AG09309 (cell line): Measurements from ENCODE around the gene CADM1.
A peak's percentile ranks its signal among the peaks of the same experiment; 100 is the strongest.

Experiments
- DNase-seq: peaks from one replicate; pipeline ENCODE4 v3.0.0-alpha.2; 2010; ENCODE audit warnings: low read depth
- H3K4me3 ChIP-seq: 2 replicates; pipeline ENCODE4 v1.5.1; 2011; ENCODE audit warnings: mild to moderate bottlenecking, low read depth, low read length, moderate library complexity; ENCODE audit not compliant: control insufficient read depth
- TF ChIP-seq, protein P1 (sequence below): IDR thresholded peaks from 2 replicates; pipeline ENCODE4 v1.5.1; 2011; ENCODE audit warnings: mild to moderate bottlenecking, low read depth, low read length, inconsistent platforms; ENCODE audit not compliant: insufficient read depth, control insufficient read depth; ENCODE audit errors: missing control alignments

CADM1 gene

DNA sequence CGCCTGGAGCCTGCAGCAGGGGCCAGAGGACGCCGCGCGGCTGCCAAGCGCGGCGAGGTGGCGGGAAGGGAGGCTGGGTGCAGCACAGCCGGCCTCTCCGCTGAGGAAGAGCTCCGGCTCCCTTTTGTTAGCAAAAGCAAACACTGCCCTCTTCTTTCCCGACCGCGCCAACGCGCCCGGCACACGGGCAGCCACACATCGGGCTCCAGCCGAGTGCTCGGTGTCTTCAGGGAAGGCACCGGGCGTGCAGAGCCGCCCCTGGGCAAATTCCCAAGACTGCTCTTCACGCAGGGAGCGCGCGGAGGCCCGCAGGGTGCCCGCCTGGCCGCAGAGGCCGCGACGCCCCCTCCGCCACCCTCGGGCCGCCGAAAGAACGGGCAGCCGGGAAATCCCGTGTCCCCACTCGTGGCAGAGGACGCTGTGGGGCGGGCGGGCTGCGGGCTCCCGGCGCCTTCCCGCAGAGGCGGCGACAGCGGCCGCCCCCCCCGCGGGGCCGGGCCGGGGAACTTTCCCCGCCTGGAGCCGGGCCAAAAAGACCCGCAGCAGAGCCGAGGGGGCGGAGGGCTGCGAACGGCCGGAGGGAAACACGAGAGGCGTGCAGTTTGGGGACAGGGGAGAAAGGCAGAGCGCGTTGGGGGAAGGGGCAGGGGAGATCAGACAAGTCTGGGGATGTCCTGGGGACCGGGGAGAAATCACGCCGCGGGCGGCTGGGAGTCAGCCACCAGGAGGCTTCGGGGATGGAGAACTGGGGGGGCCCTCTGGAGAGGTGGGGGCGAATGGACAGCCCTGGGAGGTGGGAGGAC is 931 bp downstream of the CADM1 start:
- peak overlapping the region; percentile 69 for H3K4me3 ChIP-seq
- TF ChIP-seq, protein P1, sequence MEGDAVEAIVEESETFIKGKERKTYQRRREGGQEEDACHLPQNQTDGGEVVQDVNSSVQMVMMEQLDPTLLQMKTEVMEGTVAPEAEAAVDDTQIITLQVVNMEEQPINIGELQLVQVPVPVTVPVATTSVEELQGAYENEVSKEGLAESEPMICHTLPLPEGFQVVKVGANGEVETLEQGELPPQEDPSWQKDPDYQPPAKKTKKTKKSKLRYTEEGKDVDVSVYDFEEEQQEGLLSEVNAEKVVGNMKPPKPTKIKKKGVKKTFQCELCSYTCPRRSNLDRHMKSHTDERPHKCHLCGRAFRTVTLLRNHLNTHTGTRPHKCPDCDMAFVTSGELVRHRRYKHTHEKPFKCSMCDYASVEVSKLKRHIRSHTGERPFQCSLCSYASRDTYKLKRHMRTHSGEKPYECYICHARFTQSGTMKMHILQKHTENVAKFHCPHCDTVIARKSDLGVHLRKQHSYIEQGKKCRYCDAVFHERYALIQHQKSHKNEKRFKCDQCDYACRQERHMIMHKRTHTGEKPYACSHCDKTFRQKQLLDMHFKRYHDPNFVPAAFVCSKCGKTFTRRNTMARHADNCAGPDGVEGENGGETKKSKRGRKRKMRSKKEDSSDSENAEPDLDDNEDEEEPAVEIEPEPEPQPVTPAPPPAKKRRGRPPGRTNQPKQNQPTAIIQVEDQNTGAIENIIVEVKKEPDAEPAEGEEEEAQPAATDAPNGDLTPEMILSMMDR, result peak; percentile 32
- no peak for DNase-seq

DNA sequence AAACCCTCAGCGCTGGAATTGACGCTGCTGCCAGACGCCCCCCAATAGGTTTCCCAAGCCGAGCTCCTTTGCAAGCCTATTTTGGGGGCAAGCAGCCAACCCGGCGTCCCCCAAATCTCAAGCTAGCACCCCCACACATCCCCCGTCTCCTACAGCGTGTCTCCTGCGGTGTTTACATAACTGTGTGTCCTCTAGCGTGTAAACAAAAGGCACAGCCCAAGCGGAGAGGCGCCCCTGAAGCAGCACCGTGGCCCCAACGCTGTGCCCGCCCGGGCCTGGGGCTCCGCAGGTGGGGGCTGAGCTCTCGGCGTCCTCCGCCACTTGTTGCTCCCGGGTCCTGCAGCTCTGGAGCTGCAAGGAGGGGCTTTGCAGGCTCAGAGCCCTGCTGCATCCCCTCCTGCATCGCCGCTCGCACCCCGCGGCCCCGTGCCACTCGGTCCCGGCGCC is 1.6 kb downstream of the CADM1 start:
- TF ChIP-seq, protein P1, result no peak
- peak overlapping the region; percentile 69 for H3K4me3 ChIP-seq
- DNase-seq, result no peak

DNA sequence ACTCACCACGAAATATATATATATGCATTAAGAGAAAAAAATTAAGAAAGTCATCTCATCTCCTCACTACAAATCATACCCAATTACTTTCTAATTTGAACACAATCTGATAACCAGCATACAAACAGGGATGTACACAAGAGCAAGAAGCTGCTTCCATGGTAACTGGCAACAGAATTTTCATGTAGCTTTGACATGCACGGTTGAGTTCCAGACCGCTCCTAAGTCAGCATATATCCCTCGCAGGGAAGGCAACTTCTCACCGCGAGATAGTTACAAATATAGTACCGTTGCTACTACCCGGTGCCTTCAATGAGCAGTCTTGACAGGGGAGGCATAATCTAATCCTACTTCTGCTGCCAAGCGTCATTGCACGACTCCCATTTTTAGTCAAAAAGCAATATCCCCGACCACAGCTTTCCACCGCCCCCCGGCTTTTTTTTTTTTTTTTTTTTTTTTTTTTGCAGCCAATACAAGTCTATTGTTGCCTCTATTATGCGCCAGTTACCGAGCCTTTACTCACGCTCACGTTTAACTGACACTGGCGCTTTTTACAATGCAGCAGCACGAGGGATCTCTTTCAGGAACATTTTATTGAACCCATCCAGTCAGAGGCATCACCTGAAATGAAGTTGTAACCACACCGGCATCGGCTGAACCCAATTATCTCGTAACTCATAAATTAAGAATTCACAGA is 2.2 kb downstream of the CADM1 start:
- no peak for DNase-seq
- TF ChIP-seq, protein P1, result no peak
- H3K4me3 ChIP-seq, result peak overlapping the region; percentile 69

DNA sequence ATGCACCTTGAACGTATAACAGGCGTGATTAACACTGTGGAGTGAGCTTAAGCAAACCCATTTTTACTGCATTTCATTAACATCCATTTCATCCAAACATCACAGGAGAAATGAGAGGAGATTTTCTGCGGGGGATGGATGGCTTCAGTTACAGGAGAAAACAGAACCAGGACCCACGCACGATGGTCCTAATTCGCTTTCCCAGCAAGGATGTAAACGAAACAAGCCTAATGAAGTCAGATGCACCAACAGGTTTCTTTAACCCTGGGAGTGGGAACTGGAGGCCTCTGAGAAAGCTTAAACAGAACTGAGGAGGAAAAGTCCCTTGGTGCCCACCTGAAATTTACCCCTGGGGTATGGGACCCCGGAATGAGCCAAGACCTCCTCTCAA is 2.7 kb downstream of the CADM1 start:
- H3K4me3 ChIP-seq, result no peak overlapping the region
- TF ChIP-seq, protein P1, result no peak

DNA sequence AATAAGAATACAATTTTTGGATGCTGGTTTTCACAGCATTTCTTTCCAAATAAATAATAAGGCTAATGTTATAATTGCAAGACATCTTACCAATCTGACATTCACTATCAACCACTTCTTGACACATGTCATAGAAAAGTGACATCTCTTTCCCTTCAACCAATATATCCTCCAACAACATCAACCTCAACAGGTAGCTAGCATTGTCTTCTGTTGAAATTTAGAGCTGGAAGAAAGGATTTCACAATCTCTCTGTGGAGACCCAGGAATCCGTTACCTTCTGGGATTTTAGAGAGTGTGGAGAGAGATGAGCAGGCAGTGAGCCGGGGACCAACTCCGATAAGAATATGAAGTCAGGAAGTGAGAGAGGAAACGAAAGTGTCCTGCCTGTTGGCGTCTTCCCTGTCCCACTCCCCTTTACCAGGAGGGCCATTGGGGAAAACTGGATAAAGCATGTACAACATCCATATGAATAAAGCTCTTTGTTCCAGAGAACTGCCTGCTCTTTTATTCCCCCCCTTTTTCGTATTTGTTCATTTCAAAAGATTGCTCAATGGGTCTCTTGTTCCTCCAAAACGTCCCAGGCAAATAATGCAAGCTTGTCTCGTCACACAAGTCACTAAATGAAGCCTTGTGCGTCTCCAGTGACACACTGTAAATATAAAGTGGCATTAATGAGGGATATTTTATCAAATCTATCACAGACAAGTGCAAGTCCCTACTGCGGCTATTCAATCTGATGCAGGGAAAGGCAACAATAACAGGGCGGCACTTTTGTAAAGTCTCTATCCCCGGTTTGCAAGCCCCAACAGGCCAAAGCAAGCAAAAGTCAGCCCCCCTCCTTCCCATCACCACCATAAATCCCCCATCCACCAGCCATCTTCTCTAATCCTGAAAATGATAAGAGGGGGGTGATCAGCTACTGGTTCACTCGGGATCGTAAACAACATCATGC is 3.4 kb downstream of the CADM1 start:
- H3K4me3 ChIP-seq, result no peak overlapping the region
- DNase-seq, result no peak
- TF ChIP-seq, protein P1, result no peak

More for the DNA sequence above, 2.7 kb downstream of the CADM1 start:
- no peak for DNase-seq

DNA sequence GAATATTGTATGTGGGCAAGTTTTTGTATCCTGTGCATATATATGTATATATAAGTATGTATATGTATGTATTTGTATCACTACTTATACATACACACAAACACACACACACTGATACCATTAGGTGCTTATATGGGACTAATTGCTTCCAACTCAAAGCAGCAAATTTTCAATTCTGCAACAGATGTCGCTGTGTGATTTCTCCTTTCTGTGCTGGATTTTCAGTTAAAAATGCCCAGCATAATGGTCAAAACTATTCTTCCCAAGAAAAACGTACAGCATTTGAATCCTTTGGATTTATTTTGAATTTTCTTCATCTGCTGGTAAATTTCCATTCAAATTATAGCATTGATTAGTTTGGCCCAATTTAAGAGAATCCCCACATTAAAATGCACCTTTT is 4.3 kb downstream of the CADM1 start:
- DNase-seq, result no peak
- no peak overlapping the region for H3K4me3 ChIP-seq
- TF ChIP-seq, protein P1, result peak; percentile 12
